OCI-LY3 (cell line): ENCODE measurements around the gene MGARP.

ENCODE experiments used
- CTCF ChIP-seq: fragments of 200-600, 300-600 bp; sonication (generic); IDR thresholded peaks from 2 replicates; pipeline ENCODE4 v1.5.1; 2014; ENCODE audit warnings: antibody characterized with exemption, low read length, low read depth
- EZH2phosphoT487 ChIP-seq: fragments of 200-600 bp; shearing (Covaris generic); IDR thresholded peaks from 2 replicates; pipeline ENCODE4 v1.6.1; 2018; ENCODE audit warnings: antibody characterized with exemption, mixed run types, low read depth

- no peak for TF ChIP-seq CTCF
- TF ChIP-seq EZH2phosphoT487 = no peak
Measured at GRCh38 chr4:139247700-139248238, 32.3 kb downstream of the MGARP start.
